Measurements from ENCODE around the gene DPH5.

- TF ChIP-seq, protein P1, sequence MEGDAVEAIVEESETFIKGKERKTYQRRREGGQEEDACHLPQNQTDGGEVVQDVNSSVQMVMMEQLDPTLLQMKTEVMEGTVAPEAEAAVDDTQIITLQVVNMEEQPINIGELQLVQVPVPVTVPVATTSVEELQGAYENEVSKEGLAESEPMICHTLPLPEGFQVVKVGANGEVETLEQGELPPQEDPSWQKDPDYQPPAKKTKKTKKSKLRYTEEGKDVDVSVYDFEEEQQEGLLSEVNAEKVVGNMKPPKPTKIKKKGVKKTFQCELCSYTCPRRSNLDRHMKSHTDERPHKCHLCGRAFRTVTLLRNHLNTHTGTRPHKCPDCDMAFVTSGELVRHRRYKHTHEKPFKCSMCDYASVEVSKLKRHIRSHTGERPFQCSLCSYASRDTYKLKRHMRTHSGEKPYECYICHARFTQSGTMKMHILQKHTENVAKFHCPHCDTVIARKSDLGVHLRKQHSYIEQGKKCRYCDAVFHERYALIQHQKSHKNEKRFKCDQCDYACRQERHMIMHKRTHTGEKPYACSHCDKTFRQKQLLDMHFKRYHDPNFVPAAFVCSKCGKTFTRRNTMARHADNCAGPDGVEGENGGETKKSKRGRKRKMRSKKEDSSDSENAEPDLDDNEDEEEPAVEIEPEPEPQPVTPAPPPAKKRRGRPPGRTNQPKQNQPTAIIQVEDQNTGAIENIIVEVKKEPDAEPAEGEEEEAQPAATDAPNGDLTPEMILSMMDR (conservative IDR thresholded peaks at IDR 0.05 in 1 of 2, IDR thresholded peaks at IDR 0.05 in 1 of 2; ENCODE audit: extremely low read depth in 1 of 2, insufficient read depth in 1 of 2, low read depth in 1 of 2, low read length in 2 of 2) = no peak
- TF ChIP-seq EZH2 (IDR thresholded peaks at IDR 0.05; ENCODE audit: borderline replicate concordance, low read length) = no peak
Measured at GRCh38 chr1:101008229-101008834, 17.3 kb downstream of the DPH5 start.
